ENCODE measurements around the gene MED16. TPM values are rescaled to one million over a fixed set of nuclear protein-coding genes. Genes with fewer than 3 reads are reported as not detected.

MED16 gene
- total RNA-seq, 1 experiment from 2014 or later, result 83.1 TPM

DNA sequence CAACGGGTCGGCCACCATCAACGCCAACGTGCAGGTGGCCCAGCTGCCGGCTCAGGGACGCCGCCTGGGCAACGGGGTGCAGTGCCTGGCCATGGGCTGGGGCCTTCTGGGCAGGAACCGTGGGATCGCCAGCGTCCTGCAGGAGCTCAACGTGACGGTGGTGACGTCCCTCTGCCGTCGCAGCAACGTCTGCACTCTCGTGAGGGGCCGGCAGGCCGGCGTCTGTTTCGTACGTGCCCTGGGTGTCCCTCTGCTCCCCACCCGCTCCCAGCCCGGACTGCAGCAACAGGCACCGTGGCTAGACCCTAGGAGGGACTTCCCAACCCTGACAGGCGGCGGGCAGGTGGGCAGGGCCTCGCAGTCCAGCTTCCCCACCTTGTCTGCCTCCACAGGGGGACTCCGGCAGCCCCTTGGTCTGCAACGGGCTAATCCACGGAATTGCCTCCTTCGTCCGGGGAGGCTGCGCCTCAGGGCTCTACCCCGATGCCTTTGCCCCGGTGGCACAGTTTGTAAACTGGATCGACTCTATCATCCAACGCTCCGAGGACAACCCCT is 37.3 kb downstream of the MED16 start:
- Histone ChIP-seq H3K9me3 (ENCODE audit: control insufficient read depth, low read depth, low read length) (no peaks in the 10 kb centered on the region), H3K79me1 (ENCODE audit: insufficient read depth, low read depth, low read length, poor library complexity, severe bottlenecking) (no peaks in the 10 kb centered on the region), H3K4me1 (ENCODE audit: insufficient read depth, low read length) (no peaks in the 10 kb centered on the region), H3K56ac (ENCODE audit: insufficient read length, low read depth, low read length) (no peak overlapping the region), H2BK12ac (ENCODE audit: insufficient read length, low read depth, low read length) (no peak overlapping the region), H4K91ac (ENCODE audit: insufficient read length, low read depth, low read length) (no peak overlapping the region), H2BK20ac (ENCODE audit: low read depth, low read length, poor library complexity, severe bottlenecking) (no peak overlapping the region), H4K8ac (replicated peaks; ENCODE audit: insufficient read length, low read depth, low read length) (no peak overlapping the region), H2BK15ac (ENCODE audit: low read depth, low read length) (no peak overlapping the region), H3K14ac (ENCODE audit: insufficient read depth, low read length) (no peak overlapping the region), H2BK120ac (ENCODE audit: low read depth, low read length, poor library complexity, severe bottlenecking) (no peak overlapping the region), H2BK5ac (ENCODE audit: insufficient read length, low read length) (no peak overlapping the region), H3K18ac (ENCODE audit: insufficient read length, low read depth, low read length) (no peak overlapping the region), H3K23me2 (ENCODE audit: insufficient read length, low read depth, low read length, poor library complexity, severe bottlenecking) (no peaks in the 10 kb centered on the region), H3K27ac (ENCODE audit: insufficient read length, low read depth, low read length) (no peak overlapping the region), H3K4ac (ENCODE audit: low read depth, low read length) (no peak overlapping the region), H4K20me1 (ENCODE audit: control insufficient read depth, insufficient read depth, insufficient read length) (no peaks in the 10 kb centered on the region), H3K23ac (ENCODE audit: insufficient read length, low read depth, low read length) (no peak overlapping the region), H2AK5ac (ENCODE audit: insufficient read length, low read length) (no peak overlapping the region), H3K79me2 (ENCODE audit: insufficient read depth, low read length) (no peaks in the 10 kb centered on the region), H3T11ph (ENCODE audit: low read length) (no peak overlapping the region), H3K9ac (ENCODE audit: extremely low read depth, insufficient read length, low read length) (no peak overlapping the region), H2AFZ (ENCODE audit: low read length) (no peak overlapping the region), H3K4me2 (ENCODE audit: insufficient read depth, insufficient read length, low read length) (no peak overlapping the region), H3K27me3 (ENCODE audit: insufficient read depth, low read length) (peaks cover 3% of the 10 kb centered on the region; the same call in 1 of the 2 replicates), H4K5ac (ENCODE audit: insufficient read length, low read depth, low read length) (no peak overlapping the region)
- no peak overlapping the region for H3K27ac Mint-ChIP-seq
- H3K4me3 Mint-ChIP-seq, result no peak overlapping the region
- TF ChIP-seq, protein P1, sequence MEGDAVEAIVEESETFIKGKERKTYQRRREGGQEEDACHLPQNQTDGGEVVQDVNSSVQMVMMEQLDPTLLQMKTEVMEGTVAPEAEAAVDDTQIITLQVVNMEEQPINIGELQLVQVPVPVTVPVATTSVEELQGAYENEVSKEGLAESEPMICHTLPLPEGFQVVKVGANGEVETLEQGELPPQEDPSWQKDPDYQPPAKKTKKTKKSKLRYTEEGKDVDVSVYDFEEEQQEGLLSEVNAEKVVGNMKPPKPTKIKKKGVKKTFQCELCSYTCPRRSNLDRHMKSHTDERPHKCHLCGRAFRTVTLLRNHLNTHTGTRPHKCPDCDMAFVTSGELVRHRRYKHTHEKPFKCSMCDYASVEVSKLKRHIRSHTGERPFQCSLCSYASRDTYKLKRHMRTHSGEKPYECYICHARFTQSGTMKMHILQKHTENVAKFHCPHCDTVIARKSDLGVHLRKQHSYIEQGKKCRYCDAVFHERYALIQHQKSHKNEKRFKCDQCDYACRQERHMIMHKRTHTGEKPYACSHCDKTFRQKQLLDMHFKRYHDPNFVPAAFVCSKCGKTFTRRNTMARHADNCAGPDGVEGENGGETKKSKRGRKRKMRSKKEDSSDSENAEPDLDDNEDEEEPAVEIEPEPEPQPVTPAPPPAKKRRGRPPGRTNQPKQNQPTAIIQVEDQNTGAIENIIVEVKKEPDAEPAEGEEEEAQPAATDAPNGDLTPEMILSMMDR (conservative IDR thresholded peaks at IDR 0.05), result no peak
- DNase-seq, result no peak
- peaks cover 34% of the 10 kb centered on the region for H3K27me3 Mint-ChIP-seq (ENCODE audit: low read depth)
- H3K9me3 Mint-ChIP-seq, result peaks cover 0 to 2% of the 10 kb centered on the region in 2 experiments; a peak in 1 of 5 replicates
- no peaks in the 10 kb centered on the region for H3K36me3 Mint-ChIP-seq (ENCODE audit: insufficient read depth in 1 of 3, low read depth in 3 of 3)
- H3K4me1 Mint-ChIP-seq, result no peaks in the 10 kb centered on the region
- no CpG with 5 or more reads among the region's 40 CpGs for WGBS (ENCODE audit: extremely low coverage, insufficient read length, low lambda C conversion rate)

All from H9 (cell line).